Fibroblast of skin of left quadriceps (primary cell): ENCODE data around the gene LIPF.
A peak's percentile ranks its signal among the peaks of the same experiment; 100 is the strongest.
"Not testable (repeated sequence)": the region's sequence is repeated elsewhere in the genome, so short reads cannot be mapped to it uniquely, and the experiment has no call there.

ENCODE experiments used
- DNase-seq, 2 experiments: peaks; one replicate each; pipeline ENCODE4 v3.0.0-alpha.2; 2013; ENCODE audit warnings: low read depth in 2 of 2

The LIPF gene

DNA sequence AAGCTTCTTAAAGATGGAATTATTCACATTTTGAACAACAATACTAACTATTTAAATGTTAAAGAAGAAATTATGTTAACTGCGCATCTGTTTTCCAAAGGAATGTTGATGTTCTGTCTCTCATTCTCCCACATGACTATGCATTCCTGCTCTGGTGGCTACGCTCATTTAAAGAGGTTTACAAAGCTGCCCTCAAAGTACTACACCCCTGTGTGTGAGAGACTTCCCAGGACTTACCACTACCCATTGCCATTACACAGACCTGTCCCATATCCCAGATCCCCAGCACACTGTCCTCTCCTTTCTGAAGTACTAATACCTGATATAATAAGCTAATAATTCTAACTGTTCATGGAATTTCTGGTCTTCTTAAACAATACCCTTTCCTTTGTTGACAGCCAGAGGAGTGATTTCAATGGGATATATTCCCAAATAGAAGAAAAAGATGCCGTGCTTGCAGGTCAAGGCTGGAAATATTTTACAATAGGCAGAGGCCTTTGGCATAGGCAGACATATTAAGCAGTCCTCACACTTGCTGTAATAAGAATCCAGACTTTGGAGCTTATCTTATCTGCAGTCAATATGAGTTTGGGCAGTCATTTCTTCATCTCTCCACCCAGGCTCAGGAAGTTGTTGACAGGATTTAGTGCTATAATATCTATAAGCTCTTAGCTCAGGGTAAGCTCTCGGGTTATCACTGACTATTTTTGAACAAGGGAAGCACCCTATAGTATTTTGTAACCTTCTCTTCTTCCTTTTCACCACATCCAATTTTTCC is 12.2 kb downstream of the LIPF start:
- no peak for DNase-seq

DNA sequence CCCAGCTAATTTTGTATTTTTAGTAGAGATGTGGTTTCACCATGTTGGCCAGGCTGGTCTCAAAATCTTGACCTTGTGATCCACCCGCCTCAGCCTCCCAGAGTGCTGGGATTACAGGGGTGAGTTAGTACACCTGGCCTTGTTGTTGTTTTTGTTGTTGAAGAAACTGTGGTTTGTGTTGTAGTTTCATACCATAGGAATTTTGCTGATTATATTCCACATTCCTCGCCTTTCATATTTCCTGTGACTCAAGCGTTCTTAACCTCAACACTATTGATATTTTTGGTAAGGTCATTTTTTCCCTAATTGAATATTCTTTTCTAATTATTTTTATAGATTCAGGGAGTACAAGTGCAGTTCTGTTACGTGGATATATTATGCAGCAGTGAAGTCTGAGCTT is 16.7 kb downstream of the LIPF start:
- no peak for DNase-seq

DNA sequence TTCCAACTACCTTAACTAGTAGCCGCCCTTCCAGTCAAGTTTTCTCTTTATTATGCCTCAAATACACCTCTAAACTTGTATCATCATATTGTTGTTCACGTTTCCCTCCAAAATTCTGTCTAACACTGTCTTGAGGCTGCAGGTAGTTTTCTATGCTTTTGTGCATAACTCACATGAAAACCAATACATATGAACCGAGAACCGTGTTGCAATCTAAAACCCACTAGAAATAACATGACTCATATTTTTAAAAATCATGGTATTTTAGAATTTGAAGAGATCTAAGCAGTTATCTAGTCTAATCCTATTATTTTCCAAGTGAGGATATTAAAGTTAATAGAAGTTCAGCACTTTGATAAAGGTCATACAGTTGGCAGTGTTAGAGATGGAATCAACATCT is 18.2 kb downstream of the LIPF start:
- no peak for DNase-seq

DNA sequence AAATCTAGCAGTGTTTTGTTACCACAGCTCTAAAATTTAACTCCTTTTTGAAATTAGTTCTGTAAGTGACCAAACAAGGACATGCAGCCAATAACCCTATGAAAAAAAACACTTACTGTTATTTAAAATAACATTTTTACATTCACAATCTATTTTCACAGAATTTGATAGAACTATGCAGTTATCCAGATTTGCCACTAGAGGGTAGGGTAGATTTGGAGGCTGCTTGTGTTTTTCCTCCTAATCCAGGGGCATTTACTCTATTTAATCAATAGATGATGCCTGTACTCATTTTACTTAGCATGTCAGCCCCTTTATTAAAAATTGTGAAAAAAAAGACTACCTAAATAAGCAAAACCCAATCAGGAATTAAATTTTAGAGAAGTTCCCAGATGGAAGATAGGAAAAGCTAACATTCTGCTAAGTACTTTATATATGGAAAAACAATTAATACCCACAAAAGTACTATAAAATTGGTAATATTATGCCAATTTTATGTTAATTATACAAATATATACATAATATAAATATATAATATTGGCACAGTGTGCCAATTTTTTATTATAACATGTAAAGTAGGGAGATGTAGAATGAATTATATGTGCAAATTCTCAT is 23.7 kb downstream of the LIPF start:
- DNase-seq: peak in 1 of 2 experiments; percentile 10

DNA sequence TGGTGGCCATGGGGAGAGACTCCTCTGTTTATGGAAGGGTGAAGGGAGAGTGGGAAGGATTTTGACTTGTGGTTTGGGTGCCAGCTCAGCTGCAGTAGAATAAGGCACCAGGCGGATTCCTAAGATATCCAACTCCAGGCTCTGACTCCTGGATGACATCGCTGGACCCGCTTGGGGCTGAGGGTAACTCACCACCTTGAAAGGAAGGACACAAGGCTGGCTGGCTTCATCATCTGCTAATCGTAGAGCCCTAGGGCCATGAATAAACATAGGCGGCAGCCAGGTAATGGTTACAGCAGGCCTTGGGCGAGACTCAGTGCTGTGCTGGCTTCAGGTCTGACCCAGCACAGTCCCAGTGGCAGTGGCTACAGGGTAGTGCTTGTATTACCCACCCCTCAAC is 25.1 kb downstream of the LIPF start:
- no peak for DNase-seq

DNA sequence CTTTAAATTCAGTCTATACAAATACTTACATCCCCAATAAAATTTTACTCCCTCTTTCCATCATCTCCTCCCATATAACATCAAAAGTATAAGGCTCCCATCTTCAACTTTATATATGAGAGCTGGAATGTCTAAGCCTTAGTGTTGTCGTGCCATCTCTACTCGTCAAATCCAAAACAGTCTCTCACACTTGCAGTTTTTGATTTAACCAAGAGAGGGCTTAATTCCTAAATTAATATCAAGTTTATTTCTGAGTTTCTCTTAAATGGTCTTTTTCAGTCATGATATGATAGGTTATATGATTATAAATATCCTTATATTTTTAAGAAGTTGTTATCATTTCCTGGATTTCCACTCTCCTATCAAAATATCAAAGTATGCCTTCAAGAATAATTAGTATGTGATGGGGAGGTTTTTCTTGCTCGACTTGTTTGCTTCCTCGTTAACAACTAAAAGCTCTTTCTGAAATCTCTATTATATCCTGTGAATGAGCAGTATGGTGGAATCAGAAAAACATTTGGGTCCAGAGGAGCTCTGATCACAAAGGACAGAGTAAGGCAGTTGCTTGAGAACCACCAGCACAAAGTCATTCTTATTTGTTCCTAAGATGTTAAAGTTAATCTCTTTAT is 29.3 kb downstream of the LIPF start:
- DNase-seq: no peak

DNA sequence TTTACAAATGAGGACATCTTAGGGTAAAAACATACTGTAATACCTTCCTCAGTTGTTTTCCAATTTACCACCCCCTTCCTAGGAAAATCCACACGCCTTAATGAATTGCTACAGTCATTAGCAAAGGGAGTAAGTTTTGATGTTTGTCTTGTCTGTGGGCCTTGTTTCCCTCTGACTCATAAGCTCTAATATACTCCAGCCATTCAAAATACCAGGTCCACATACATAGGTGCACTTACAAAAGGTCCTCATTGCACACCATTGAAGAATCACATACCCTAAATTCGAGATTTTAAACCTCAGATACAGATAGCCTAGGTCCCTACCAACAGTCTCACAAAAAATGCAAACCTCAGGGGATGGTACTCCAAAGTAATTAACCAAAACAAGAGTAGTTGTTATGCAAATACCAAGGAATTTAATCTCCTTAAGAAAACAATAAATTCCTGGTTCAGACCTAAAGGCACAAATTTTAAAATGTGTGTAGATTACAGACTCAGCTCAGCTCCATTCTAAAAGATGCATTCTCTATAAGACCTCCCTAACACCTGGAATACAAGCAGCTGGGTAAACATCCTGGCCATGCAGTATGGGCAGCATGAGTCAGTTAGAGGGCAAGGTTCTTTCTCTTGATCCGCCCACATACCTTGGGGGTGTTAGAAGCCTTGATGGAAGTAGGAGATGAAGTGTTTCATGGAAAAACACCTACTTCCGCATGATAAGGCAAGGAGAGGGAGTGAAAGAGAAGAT is 38.8 kb downstream of the LIPF start:
- DNase-seq: no peak

DNA sequence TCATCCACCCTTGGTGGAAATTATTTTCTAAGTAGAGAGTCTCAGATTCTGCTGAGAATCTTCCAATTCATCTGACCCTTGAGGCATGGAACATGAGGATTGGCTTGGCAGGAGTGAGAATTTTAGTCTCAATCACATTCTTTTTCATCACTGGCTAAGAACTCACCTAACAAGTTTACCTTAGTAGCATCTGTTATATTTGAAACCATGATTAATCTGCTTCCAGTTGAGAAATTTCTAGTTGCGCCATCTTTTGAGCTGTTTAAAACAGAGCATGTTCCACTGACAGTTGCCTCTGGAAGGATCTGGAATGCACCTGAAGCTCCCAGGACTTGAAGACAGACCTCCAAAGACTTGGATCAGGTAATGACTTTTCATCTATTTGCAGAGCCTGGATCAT is 41.7 kb downstream of the LIPF start, which contains the start of gene LIPK:
TSS of gene LIPK (plus strand) at position 292 of the 400 bp plus-strand sequence. CDS start 18,295 bp downstream, outside the sequence.
- DNase-seq: no peak

DNA sequence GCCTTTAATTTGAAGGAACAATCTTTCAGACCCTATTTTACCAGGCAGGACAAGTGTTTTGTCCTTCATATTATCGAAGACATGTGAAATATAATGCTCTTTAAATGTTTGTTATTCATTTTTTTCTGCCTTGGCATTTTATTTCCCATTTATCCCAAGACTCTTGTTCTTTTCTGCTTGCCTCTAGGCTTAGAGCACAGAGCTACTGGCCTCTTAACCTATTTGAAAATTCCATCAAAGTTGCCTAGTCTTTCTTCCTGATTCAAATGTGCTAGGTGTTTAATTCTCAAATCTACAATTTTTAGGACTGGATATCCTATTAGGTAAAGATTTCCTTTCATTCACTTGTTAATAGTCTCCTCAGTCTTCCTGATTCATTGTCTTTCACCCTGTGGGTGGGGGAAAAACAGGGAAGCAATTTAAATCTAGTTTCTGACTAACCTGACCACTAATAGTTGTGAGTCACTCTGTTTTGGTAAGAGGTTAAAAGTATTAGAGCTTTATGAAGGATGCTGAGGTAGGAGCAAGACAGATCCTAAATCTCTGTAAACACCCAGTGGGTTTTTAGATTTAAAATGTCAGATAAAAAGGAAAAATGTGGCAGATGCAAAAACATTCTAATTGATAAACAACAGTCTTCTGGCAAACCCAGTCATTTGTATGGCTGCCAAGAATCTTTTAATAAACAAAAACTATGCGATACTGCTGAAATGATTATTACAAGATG is 43.4 kb downstream of the LIPF start:
- peak; percentile 42 to 47 for DNase-seq

DNA sequence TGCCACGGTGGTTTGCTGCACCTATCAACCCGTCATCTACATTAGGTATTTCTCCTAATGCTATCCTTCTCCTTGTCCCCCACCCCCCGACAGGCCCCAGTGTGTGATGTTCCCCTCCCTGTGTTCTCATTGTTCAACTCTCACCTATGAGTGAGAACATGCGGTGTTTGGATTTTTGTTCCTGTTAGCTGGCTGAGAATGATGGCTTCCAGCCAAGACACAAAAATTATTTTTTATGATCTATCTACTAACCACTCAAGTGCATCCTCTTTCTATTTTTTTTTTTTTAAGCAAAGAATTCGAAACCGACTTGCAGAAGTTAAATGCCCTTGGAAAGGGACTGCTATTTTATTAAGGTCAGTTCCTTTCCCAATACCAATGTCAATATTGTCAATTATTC is 45.1 kb downstream of the LIPF start:
- DNase-seq: not testable (repeated sequence)

DNA sequence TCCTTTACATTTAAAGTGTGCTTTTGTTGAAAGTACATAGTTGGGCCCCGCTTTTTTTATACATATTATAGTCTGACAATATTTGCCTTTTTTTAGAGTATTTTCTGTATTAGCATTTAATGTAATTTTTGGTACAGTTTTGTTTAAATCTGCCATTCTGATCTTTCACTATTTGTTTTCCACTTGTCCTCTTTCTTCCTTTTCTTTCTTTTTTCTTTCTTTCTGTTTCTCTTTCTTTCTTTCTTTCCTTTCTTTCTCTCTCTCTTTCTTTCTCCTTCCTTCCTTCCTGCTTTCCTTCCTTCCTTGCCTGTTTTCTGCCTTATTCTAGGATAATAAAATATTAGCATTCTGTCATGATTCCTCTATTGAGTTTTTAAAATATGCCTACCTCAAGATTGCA is 51.3 kb downstream of the LIPF start:
- DNase-seq: no peak

DNA sequence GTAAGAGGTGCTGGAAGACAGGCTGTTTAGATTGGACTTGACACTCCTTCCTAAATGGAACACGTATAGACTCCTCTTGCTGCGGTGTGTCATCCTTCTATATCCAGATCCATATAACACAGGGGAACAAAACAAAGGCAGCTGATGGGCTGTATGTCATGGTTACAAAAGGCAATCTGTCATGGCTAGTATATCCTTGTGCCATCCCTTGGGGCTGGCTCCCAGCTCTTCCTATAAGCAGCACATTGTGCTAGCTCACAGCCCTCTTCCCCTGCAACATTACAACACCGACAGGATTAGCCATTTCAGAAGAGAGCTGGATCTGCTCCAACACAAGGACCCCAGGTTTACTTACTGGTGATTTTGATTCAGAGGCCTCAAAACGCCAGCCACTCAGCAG is 57.1 kb downstream of the LIPF start:
- DNase-seq: no peak

DNA sequence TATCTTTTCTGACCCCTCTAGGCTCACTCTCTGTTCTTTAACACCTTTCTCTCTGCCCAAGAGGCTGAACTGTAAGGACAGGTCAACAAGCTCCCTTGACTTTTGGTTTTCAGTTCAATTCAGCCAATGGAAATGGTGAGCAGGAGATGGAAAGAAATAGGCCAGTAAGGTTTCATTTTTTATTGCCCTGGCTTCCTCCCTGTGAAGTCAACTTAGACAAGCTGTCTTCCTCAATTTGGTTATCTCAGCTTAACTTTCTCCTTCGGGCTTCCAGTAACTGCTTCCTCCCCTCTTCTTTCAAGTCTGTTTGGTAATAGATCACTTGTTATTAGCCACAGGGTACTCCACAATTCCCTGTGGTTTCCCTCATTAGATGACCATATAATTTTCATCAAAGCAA is 61.6 kb downstream of the LIPF start:
- DNase-seq: no peak

DNA sequence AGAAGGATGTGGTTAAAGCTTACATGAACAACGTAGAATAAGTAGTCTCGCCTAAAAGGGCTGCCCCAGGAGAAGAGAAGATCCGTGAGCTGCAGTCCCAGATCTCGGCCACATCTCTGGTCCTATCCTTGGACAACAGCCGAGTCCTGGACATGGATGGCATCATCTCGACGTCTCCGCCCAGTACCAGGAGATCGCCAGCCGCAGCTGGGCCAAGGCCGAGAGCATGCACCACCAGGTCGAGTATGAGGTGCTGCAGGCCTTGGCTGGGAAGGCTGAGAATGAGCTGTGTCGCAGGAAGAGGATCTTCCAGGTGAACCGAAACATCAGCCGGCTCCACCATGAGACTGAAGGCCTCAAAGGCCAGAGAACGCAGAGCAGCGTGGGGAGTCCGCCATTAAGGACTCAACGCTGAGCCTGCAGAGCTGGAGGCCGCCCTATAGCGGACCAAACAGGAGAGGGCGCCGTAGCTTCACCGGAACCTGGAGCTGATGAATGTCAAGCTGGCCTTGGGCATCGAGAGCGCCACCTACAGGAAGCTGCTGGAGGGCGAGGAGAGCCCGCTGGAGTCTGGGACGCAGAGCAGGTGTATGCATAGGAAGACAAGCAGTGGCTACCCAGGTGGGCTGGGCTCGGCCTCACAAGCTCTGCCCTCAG is 64.0 kb downstream of the LIPF start:
- DNase-seq: no peak
